Hematopoietic multipotent progenitor cell treated with erythropoietin and hydrocortisone succinate and interleukin-3 and kit ligand, for 8 days (in vitro differentiated cells): Measurements from ENCODE around the gene KCTD6.

Experiments used
- DNase-seq: peaks from one replicate; pipeline ENCODE4 v3.0.0-alpha.2; 2015

KCTD6 gene

GRCh38 chr3:58491506-58492402 lies at the start of gene KCTD6:
KCTD6 (plus strand) TSS chr3:58492096; CDS start chr3:58498756, 6,660 bp downstream.
- peak; percentile 91 for DNase-seq

- DNase-seq, result no peak
Measured at GRCh38 chr3:58452176-58452575, 39.7 kb upstream of the KCTD6 start.

- DNase-seq, result no peak
Measured at GRCh38 chr3:58459160-58459559, 32.7 kb upstream of the KCTD6 start.

- DNase-seq, result no peak
Measured at GRCh38 chr3:58462829-58463180, 29.1 kb upstream of the KCTD6 start.

- DNase-seq, result peak; percentile 74
Measured at GRCh38 chr3:58463181-58463941, 28.5 kb upstream of the KCTD6 start.

- no peak for DNase-seq
Measured at GRCh38 chr3:58463942-58464271, 28.0 kb upstream of the KCTD6 start.

GRCh38 chr3:58464866-58465265 lies 27.0 kb upstream of the KCTD6 start:
- no peak for DNase-seq

- no peak for DNase-seq
Measured at GRCh38 chr3:58466899-58467563, 24.9 kb upstream of the KCTD6 start.

GRCh38 chr3:58469096-58469495 lies 22.8 kb upstream of the KCTD6 start:
- no peak for DNase-seq

- no peak for DNase-seq
Measured at GRCh38 chr3:58470363-58471024, 21.4 kb upstream of the KCTD6 start.

- no peak for DNase-seq
Measured at GRCh38 chr3:58471025-58471887, 20.6 kb upstream of the KCTD6 start.

GRCh38 chr3:58473275-58473674 lies 18.6 kb upstream of the KCTD6 start:
- no peak for DNase-seq

- no peak for DNase-seq
Measured at GRCh38 chr3:58474348-58474911, 17.5 kb upstream of the KCTD6 start.

- no peak for DNase-seq
Measured at GRCh38 chr3:58474967-58475578, 16.8 kb upstream of the KCTD6 start.

GRCh38 chr3:58478781-58479180 lies 13.1 kb upstream of the KCTD6 start:
- DNase-seq, result no peak

GRCh38 chr3:58480309-58480708 lies 11.6 kb upstream of the KCTD6 start:
- DNase-seq, result no peak

GRCh38 chr3:58482917-58483636 lies 8.8 kb upstream of the KCTD6 start:
- peak; percentile 35 for DNase-seq

GRCh38 chr3:58484045-58484721 lies 7.7 kb upstream of the KCTD6 start:
- no peak for DNase-seq

- no peak for DNase-seq
Measured at GRCh38 chr3:58484722-58485069, 7.2 kb upstream of the KCTD6 start.

- no peak for DNase-seq
Measured at GRCh38 chr3:58485801-58486435, 6.0 kb upstream of the KCTD6 start.
